NCI-H345 (cell line): ENCODE measurements around the gene KIF25.

Experiments
- DNase-seq: peaks from one replicate; lab custom pipeline; 2025; lab: John Stamatoyannopoulos, UW

The KIF25 gene

DNA sequence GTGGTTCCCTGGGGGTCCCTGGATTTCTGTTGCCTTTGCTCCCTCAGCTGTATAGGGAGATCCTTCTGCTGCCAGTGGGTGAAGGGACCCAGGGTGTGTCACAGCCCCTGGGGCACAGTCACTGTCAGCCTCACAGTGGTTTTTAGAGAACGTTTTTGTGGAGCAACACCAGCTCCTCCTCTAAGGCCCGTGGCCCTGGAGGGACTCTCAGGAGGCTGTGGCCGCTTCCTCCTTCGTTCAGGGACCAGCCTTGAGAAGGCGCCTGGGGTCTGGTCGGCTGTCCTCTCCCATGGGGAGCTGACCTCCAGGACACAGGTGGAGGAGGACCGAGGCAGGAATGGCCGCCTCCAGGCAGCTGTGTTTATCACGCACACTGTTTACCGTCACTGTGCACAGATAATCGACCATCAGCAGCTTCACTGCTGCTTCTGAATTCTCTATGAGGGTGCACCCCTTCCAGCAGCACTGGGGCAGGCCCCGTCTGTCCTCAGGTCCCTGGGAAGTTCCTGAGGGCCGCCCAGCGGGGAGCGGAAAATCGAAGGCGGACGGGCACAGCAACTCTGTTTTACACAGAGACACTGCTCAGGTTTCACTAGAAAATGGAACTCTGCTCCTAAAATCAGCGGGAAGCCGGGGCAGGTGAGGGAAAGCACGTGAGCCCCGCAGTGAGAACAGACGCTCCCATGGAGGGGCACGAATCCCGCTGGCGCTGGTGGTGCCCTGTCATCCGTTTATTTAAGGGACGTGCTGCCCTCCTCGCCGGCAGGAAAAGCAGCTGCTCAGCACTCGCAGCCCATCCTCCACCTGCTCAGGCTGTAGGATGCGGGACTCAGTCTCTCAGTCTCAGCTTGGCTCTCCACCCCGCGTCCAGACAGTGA lies 92.0 kb downstream of the KIF25 start:
- peak; percentile 97 for DNase-seq

DNA sequence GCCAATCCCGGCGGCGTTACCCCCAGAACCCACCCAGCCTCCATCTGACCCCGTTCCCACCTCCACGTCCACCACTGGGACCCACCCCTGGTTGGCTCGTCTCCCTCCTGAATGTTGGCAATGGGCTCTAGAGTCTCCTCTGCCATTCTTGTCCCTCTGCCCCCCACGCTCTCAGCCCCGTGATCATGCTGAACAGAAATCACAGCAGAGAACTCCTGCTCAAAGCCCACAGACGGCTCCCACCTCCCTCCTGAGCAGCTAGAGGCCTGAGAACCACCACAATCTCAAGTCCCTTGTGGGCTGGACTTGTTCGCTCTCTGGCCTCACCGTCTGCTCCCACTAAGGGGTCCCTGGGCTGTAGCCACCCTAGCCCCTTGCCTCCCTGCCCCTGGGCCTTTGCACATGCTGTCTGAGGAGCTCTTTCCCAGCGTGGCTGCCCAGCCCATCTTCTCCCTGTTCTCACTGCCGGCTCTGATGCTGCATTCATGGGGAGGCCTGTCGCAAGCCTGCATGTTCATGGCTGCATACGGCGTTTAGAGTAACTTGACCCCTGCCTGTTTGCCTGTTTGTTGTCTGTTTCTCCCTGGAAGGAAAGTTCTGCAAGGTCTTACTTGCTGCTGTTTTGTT lies 92.7 kb downstream of the KIF25 start:
- no peak for DNase-seq

DNA sequence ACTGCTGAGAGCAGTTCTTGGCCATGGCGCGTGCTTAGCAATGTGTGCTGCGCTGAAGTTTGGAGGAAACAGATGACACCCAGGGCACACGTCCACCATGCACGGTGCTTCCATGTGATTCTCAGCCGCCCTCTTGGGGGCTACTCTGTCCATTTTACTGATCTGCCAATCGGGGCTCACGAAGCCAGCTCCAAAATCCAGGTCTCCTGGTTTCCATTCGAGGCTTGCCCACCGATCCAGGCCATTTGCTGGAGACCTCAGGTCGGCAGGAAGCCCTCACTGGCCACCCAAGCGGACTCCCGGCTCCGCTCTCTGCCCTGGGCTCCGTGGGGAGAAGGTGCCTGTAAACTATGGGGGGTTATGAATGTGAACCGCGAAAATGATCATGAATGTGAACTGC lies 93.2 kb downstream of the KIF25 start:
- DNase-seq = no peak

DNA sequence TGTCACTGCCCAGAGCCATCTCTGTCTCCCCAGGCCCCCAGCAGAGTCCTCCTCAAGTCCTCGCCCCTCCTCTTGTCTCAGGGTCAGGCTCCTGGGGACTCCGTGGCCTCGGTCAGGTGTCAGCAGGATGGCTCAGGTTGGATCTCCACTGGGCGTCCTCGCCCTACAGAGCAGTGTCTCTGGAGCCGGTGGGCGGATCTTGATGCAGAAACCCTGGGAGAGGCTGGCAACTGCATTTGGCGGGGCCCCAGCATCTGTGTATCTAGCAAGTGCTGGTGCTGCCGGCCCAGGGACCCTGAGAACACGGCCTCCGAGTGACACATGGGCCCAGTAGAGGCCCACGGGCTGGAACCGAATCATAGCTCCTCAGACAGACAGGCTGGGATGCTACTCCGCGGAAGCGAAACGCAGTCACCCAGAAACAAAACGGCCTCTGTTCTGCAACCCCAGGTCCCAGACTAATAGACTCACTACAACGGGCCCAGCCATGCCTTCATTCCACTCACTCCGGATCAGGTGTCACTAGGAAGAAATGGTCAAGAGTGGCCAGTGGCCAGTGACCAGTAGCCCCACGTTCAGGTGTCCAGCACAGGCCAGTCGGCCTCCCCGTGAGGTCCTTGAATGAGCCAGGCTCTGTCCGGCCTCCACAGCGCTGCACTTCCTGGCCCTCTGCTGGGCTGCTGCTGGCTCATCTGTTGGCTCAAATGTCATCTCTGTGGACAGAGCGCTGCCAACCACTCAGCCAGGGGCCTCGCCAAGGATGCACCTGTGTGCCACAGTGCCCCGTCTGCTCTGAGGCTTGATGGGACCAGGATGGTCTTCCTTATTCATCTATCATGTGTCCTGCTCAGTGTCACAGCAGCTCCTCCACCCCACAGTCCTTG lies 94.2 kb downstream of the KIF25 start:
- DNase-seq = no peak

DNA sequence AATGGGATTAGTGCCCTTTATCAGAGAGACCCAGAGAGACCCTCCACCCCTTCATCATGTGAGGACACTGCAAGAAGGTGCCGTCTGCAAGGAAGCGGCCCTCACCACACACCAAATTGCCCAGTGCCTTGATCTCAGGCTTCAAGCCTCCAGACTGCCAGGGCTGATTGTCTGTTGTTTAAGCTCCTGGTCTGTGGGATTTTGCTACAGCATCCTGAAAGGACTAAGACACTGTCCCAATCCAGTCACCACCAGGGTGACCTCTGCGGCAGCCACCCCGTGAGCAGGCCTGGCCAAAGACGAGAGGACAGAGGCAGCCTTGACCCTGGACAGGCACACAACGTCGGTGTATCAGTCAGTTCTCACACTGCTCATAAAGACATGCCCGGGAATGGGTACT lies 95.1 kb downstream of the KIF25 start:
- DNase-seq = no peak

DNA sequence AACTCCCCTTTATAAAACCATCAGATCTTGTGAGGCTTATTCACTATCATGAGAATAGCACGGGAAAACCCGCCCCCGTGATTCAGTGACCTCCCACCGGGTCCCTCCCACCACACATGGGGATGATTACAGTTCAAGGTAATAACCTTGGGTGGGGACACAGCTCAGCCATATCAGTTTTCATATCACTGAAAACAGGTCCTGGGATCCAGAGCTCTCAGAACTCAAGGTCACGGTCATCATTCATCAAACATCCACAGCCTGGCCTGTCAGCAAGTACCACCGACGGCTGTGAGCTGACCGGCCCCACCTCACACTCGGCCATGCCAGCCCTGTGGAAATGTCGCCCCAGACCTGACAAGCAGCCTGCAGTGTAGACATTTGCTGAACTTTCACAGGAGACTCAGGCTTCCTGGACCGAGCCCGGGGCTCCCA lies 95.6 kb downstream of the KIF25 start:
- peak; percentile 29 for DNase-seq

DNA sequence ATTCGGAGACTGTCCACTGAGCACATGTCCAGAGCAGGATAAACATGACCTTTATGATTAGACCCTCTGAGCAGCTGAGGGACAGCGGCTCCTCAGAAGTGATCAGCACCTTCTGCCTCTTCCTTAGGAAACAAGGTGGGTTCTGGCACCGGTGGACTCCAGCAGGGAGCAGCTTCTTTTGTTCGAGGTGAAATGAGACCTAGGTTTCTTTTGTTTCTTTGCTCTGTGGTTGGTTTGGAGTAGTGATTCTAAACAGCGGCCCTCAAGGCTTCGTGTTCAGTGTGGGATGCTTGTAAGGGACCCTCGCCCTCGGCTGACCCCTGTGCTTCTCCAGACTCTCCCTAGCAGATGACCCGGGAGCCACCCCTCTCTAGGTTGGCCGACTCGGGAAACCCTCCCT lies 96.2 kb downstream of the KIF25 start:
- DNase-seq = no peak
